ENCODE results near the gene DNAJC6.

The DNAJC6 gene

GRCh38 chr1:65357291-65357960, 48.1 kb downstream of the DNAJC6 start:
- no peak for DNase-seq (ENCODE audit: low spot score)
- no peak for TF ChIP-seq CTCF (IDR thresholded peaks at IDR 0.05; ENCODE audit: extremely low read depth, missing control alignments)

GRCh38 chr1:65359888-65360287, 50.5 kb downstream of the DNAJC6 start:
- TF ChIP-seq CTCF (IDR thresholded peaks at IDR 0.05; ENCODE audit: extremely low read depth, missing control alignments) = no peak
- no peak for DNase-seq (ENCODE audit: low spot score)

GRCh38 chr1:65360648-65361047, 51.3 kb downstream of the DNAJC6 start:
- TF ChIP-seq CTCF (IDR thresholded peaks at IDR 0.05; ENCODE audit: extremely low read depth, missing control alignments) = no peak
- DNase-seq (ENCODE audit: low spot score) = no peak

- no peak for DNase-seq (ENCODE audit: low spot score)
- no peak for TF ChIP-seq CTCF (IDR thresholded peaks at IDR 0.05; ENCODE audit: extremely low read depth, missing control alignments)
Measured at GRCh38 chr1:65362545-65362944, 53.2 kb downstream of the DNAJC6 start.

- TF ChIP-seq CTCF (IDR thresholded peaks at IDR 0.05; ENCODE audit: extremely low read depth, missing control alignments) = no peak
- no peak for DNase-seq (ENCODE audit: low spot score)
Measured at GRCh38 chr1:65363484-65363883, 54.1 kb downstream of the DNAJC6 start.

GRCh38 chr1:65368403-65368802, 59.1 kb downstream of the DNAJC6 start:
- no peak for DNase-seq (ENCODE audit: low spot score)
- no peak for TF ChIP-seq CTCF (IDR thresholded peaks at IDR 0.05; ENCODE audit: extremely low read depth, missing control alignments)

- TF ChIP-seq CTCF (IDR thresholded peaks at IDR 0.05; ENCODE audit: extremely low read depth, missing control alignments) = no peak
- DNase-seq (ENCODE audit: low spot score) = no peak
Measured at GRCh38 chr1:65371544-65371943, 62.2 kb downstream of the DNAJC6 start.
